Measurements from ENCODE around the gene ACTN2.
"Not testable (repeated sequence)": the region's sequence is repeated elsewhere in the genome, so short reads cannot be mapped to it uniquely, and the experiment has no call there.

Gene ACTN2

GRCh38 chr1:236685917-236686814 is at the start of gene ACTN2:
Gene ACTN2, plus strand, starts transcription at chr1:236686499. Its CDS starts 175 bp downstream, at chr1:236686674.
- no peak for FAIRE-seq
- DNase-seq (ENCODE audit: low spot score) = no peak

GRCh38 chr1:236638945-236639344 is 47.4 kb upstream of the ACTN2 start:
- no peak for FAIRE-seq
- DNase-seq (ENCODE audit: low spot score) = no peak

- FAIRE-seq = no peak
- DNase-seq (ENCODE audit: low spot score) = no peak
These were observed 46.6 kb upstream of the ACTN2 start for GRCh38 chr1:236639686-236640085.

GRCh38 chr1:236642763-236643162 is 43.5 kb upstream of the ACTN2 start:
- FAIRE-seq (no peak), DNase-seq (ENCODE audit: low spot score) (no peak)

- DNase-seq (ENCODE audit: low spot score) (no peak), FAIRE-seq (no peak)
These were observed 41.2 kb upstream of the ACTN2 start for GRCh38 chr1:236645016-236645680.

GRCh38 chr1:236654511-236654910 is 31.8 kb upstream of the ACTN2 start:
- FAIRE-seq (no peak), DNase-seq (ENCODE audit: low spot score) (no peak)

- DNase-seq (ENCODE audit: low spot score) (no peak), FAIRE-seq (no peak)
These were observed 31.3 kb upstream of the ACTN2 start for GRCh38 chr1:236654957-236655356.

GRCh38 chr1:236657398-236657797 is 28.9 kb upstream of the ACTN2 start:
- DNase-seq (ENCODE audit: low spot score) = no peak
- no peak for FAIRE-seq

- no peak for DNase-seq (ENCODE audit: low spot score)
- FAIRE-seq = no peak
These were observed 26.3 kb upstream of the ACTN2 start for GRCh38 chr1:236659792-236660587.

- FAIRE-seq (no peak), DNase-seq (ENCODE audit: low spot score) (no peak)
These were observed 22.4 kb upstream of the ACTN2 start for GRCh38 chr1:236663934-236664333.

- FAIRE-seq; DNase-seq (ENCODE audit: low spot score): not testable (repeated sequence)
These were observed 17.4 kb upstream of the ACTN2 start for GRCh38 chr1:236668909-236669308.

GRCh38 chr1:236670060-236670459 is 16.2 kb upstream of the ACTN2 start:
- FAIRE-seq = no peak
- DNase-seq (ENCODE audit: low spot score) = no peak

GRCh38 chr1:236673289-236673919 is 12.9 kb upstream of the ACTN2 start:
- DNase-seq (ENCODE audit: low spot score) (no peak), FAIRE-seq (no peak)

- FAIRE-seq = no peak
These were observed 8.6 kb upstream of the ACTN2 start for GRCh38 chr1:236677641-236678235.

GRCh38 chr1:236681219-236681618 is 5.1 kb upstream of the ACTN2 start:
- no peak for DNase-seq (ENCODE audit: low spot score)
- no peak for FAIRE-seq

More at GRCh38 chr1:236677641-236678235, 8.6 kb upstream of the ACTN2 start:
- no peak for DNase-seq (ENCODE audit: low spot score)

- no peak for FAIRE-seq
- no peak for DNase-seq (ENCODE audit: low spot score)
These were observed 938 bp upstream of the ACTN2 start for GRCh38 chr1:236685205-236685916.

GRCh38 chr1:236686815-236687160 is 489 bp downstream of the ACTN2 start:
- no peak for FAIRE-seq

GRCh38 chr1:236687273-236687672 is 974 bp downstream of the ACTN2 start:
- no peak for FAIRE-seq
- no peak for DNase-seq (ENCODE audit: low spot score)

More at GRCh38 chr1:236686815-236687160, 489 bp downstream of the ACTN2 start:
- no peak for DNase-seq (ENCODE audit: low spot score)

- no peak for FAIRE-seq
- DNase-seq (ENCODE audit: low spot score) = no peak
These were observed 2.4 kb downstream of the ACTN2 start for GRCh38 chr1:236688705-236689104.

All from RCC 7860 (cell line).